H1 (cell line): ENCODE results near the gene GPX5. TPM values are rescaled to one million over a fixed set of nuclear protein-coding genes. Genes with fewer than 3 reads are reported as not detected.
A peak's percentile ranks its signal among the peaks of the same experiment; 100 is the strongest.

Experiments
- CTCF ChIA-PET: fragments of 300-600 bp; sonication (Branson Sonifier 250); formaldehyde crosslinking; loops from one replicate; lab custom pipeline; 2021; ENCODE audit not compliant: partially characterized antibody; lab: Charles Lee
- POLR2A ChIA-PET: fragments of 300-600 bp; sonication (Branson Sonifier 250); formaldehyde crosslinking; loops from one replicate; lab custom pipeline; 2021; ENCODE audit warnings: inconsistent platforms; ENCODE audit not compliant: partially characterized antibody; lab: Charles Lee
- DNase-seq, 2 experiments: peaks; one replicate each; pipeline versions ENCODE4 v3.0.0 to v3.0.0-alpha.2; 2010 to 2022; ENCODE audit warnings: low spot score in 2 of 2, low read depth in 1 of 2, mixed read lengths in 1 of 2
- FAIRE-seq: peaks from 2 replicates; lab custom pipeline; 2011; peaks lifted over from hg19 to GRCh38; lab: Jason Lieb, UNC
- H2AFZ ChIP-seq: 2 replicates; pipeline ENCODE4 v1.8.1; 2012; ENCODE audit warnings: low read length, inconsistent platforms
- H2AK5ac ChIP-seq: 2 replicates; pipeline ENCODE4 v1.6.1; 2013; ENCODE audit warnings: low read depth, low read length
- H2BK120ac ChIP-seq: replicated peaks from 2 replicates; pipeline ENCODE3; 2013; ENCODE audit warnings: low read depth, low read length, inconsistent platforms
- H2BK12ac ChIP-seq: 2 replicates; pipeline ENCODE4 v1.6.1; 2013; ENCODE audit warnings: low read depth, low read length
- H2BK15ac ChIP-seq: 2 replicates; pipeline ENCODE4 v1.6.1; 2013; ENCODE audit warnings: low read length
- H2BK20ac ChIP-seq: 2 replicates; pipeline ENCODE4 v1.6.1; 2013; ENCODE audit warnings: low read length
- H2BK5ac ChIP-seq: 2 replicates; pipeline ENCODE4 v1.6.1; 2013; ENCODE audit warnings: low read depth, low read length
- H3K14ac ChIP-seq: 2 replicates; pipeline ENCODE4 v1.6.1; 2013; ENCODE audit warnings: inconsistent platforms; ENCODE audit not compliant: insufficient read length
- H3K18ac ChIP-seq: 2 replicates; pipeline ENCODE4 v1.6.1; 2013; ENCODE audit warnings: low read length; ENCODE audit errors: extremely low read depth
- H3K23ac ChIP-seq: 2 replicates; pipeline ENCODE4 v1.6.1; 2013; ENCODE audit warnings: inconsistent platforms; ENCODE audit not compliant: insufficient read length
- H3K23me2 ChIP-seq: 2 replicates; pipeline ENCODE4 v1.6.1; 2013; ENCODE audit warnings: low read depth, low read length
- H3K27ac ChIP-seq: 2 replicates; pipeline ENCODE4 v1.6.1; 2011; ENCODE audit warnings: low read depth, low read length, inconsistent platforms
- H3K27me3 ChIP-seq, 4 experiments: replicated peaks in 1 of 4; 1 replicate in 1 of 4; 2 replicates in 3 of 4; pipeline versions ENCODE4 v1.6.1 to v1.8.1; 2011 to 2013; ENCODE audit warnings: low read length in 3 of 4, mild to moderate bottlenecking in 3 of 4, inconsistent platforms in 2 of 4, mixed read lengths in 2 of 4, moderate library complexity in 1 of 4; ENCODE audit not compliant: control insufficient read depth in 3 of 4, insufficient read depth in 3 of 4; ENCODE audit errors: extremely low read depth in 1 of 4
- H3K36me3 ChIP-seq, 4 experiments: 2 replicates each; pipeline versions ENCODE4 v1.6.1 to v1.8.1; 2011 to 2013; ENCODE audit warnings: mild to moderate bottlenecking in 4 of 4, low read length in 3 of 4, moderate library complexity in 2 of 4, control low read depth in 1 of 4, inconsistent platforms in 1 of 4; ENCODE audit not compliant: insufficient read depth in 4 of 4, control insufficient read depth in 2 of 4
- H3K4ac ChIP-seq: replicated peaks from 2 replicates; pipeline ENCODE3; 2013; ENCODE audit warnings: low read length, low read depth, mixed read lengths, inconsistent platforms; ENCODE audit not compliant: insufficient read length
- H3K4me1 ChIP-seq, 4 experiments: replicated peaks in 1 of 4; 1 replicate in 1 of 4; 2 replicates in 3 of 4; pipeline versions ENCODE4 v1.6.1 to v1.8.1; 2011 to 2013; ENCODE audit warnings: low read length in 3 of 4, inconsistent platforms in 2 of 4, mixed read lengths in 1 of 4; ENCODE audit not compliant: insufficient read depth in 4 of 4, control insufficient read depth in 3 of 4
- H3K4me2 ChIP-seq, 2 experiments: 2 replicates each; pipeline versions ENCODE4 v1.6.1 to v1.8.1; 2011 to 2013; ENCODE audit warnings: low read depth in 2 of 2, low read length in 2 of 2, control low read depth in 1 of 2, inconsistent platforms in 1 of 2, mild to moderate bottlenecking in 1 of 2; ENCODE audit not compliant: insufficient read depth in 1 of 2
- H3K4me3 ChIP-seq, 4 experiments: fragments of 200-600, 300-600 bp in 1 of 4; sonication (generic), shearing (Covaris generic), sonication (Bioruptor Twin) in 1 of 4; 2 replicates each; pipeline versions ENCODE4 v1.5.1 to v1.8.1; 2011 to 2016; ENCODE audit warnings: low read length in 4 of 4, low read depth in 3 of 4, control low read depth in 2 of 4, inconsistent platforms in 2 of 4, mild to moderate bottlenecking in 2 of 4, mixed read lengths in 1 of 4, moderate library complexity in 1 of 4; ENCODE audit not compliant: insufficient read depth in 2 of 4; ENCODE audit errors: extremely low read depth in 1 of 4
- H3K56ac ChIP-seq: replicated peaks from 2 replicates; pipeline ENCODE3; 2013; ENCODE audit warnings: low read depth, mild to moderate bottlenecking, mixed read lengths, low read length, inconsistent platforms; ENCODE audit not compliant: insufficient read length
- H3K79me1 ChIP-seq: 2 replicates; pipeline ENCODE4 v1.6.1; 2013; ENCODE audit warnings: low read depth, low read length, control low read depth
- H3K79me2 ChIP-seq, 2 experiments: 2 replicates each; pipeline versions ENCODE4 v1.6.1 to v1.8.1; 2012 to 2013; ENCODE audit warnings: low read length in 2 of 2, mild to moderate bottlenecking in 2 of 2, inconsistent platforms in 1 of 2; ENCODE audit not compliant: insufficient read depth in 2 of 2, control insufficient read depth in 1 of 2
- H3K9ac ChIP-seq, 4 experiments: replicated peaks in 1 of 4; 1 replicate in 1 of 4; 2 replicates in 3 of 4; pipeline versions ENCODE4 v1.6.1 to v1.8.1; 2011 to 2013; ENCODE audit warnings: low read depth in 3 of 4, low read length in 3 of 4, control low read depth in 2 of 4, mild to moderate bottlenecking in 2 of 4, moderate library complexity in 2 of 4, inconsistent platforms in 1 of 4; ENCODE audit errors: extremely low read depth in 1 of 4
- H3K9me3 ChIP-seq, 2 experiments: 2 replicates each; pipeline versions ENCODE4 v1.6.1 to v1.8.1; 2012 to 2013; ENCODE audit warnings: mild to moderate bottlenecking in 2 of 2, moderate library complexity in 2 of 2, control low read depth in 1 of 2, inconsistent platforms in 1 of 2, low read depth in 1 of 2, low read length in 1 of 2, mixed read lengths in 1 of 2; ENCODE audit not compliant: insufficient read depth in 2 of 2
- H4K20me1 ChIP-seq, 2 experiments: replicated peaks in 1 of 2; 2 replicates each; pipeline versions ENCODE3 to v1.8.1; 2011 to 2013; ENCODE audit warnings: inconsistent platforms in 2 of 2, low read length in 2 of 2, mild to moderate bottlenecking in 1 of 2; ENCODE audit not compliant: insufficient read depth in 2 of 2, control insufficient read depth in 1 of 2
- H4K5ac ChIP-seq: 2 replicates; pipeline ENCODE4 v1.6.1; 2013; ENCODE audit warnings: low read length, low read depth, mixed read lengths, inconsistent platforms; ENCODE audit not compliant: insufficient read length
- H4K8ac ChIP-seq: 2 replicates; pipeline ENCODE4 v1.8.0; 2013; ENCODE audit warnings: mild to moderate bottlenecking, moderate library complexity, low read length, inconsistent platforms; ENCODE audit not compliant: insufficient read depth; ENCODE audit errors: extremely low read depth
- H4K91ac ChIP-seq: replicated peaks from 2 replicates; pipeline ENCODE3; 2013; ENCODE audit warnings: low read length, mixed read lengths, inconsistent platforms; ENCODE audit not compliant: insufficient read length
- ATF3 ChIP-seq: IDR thresholded peaks from 2 replicates; pipeline ENCODE4 v1.6.1; 2011; ENCODE audit warnings: low read depth, mild to moderate bottlenecking, low read length; ENCODE audit not compliant: insufficient read depth
- CHD2 ChIP-seq: IDR thresholded peaks from 2 replicates; pipeline ENCODE4 v1.6.1; 2012; ENCODE audit warnings: low read length, improper control_type of control experiment
- HDAC2 ChIP-seq, 2 experiments: fragments of 300-600 bp in 1 of 2; sonication (generic) in 1 of 2; IDR thresholded peaks; 2 replicates each; pipeline ENCODE4 v1.6.1; 2011 to 2012; ENCODE audit warnings: low read depth in 2 of 2, low read length in 2 of 2, mild to moderate bottlenecking in 2 of 2, moderate library complexity in 2 of 2, borderline replicate concordance in 1 of 2, inconsistent platforms in 1 of 2
- HDAC6 ChIP-seq: IDR thresholded peaks from one replicate; pipeline ENCODE4 v1.7.1; 2012; ENCODE audit warnings: low read depth, mild to moderate bottlenecking, inconsistent platforms, low read length, moderate library complexity
- JUN ChIP-seq: IDR thresholded peaks from 2 replicates; pipeline ENCODE4 v1.6.1; 2011; ENCODE audit warnings: low read depth, mild to moderate bottlenecking, improper control_type of control experiment, low read length
- KDM1A ChIP-seq: fragments of 200-600, 300-600 bp; sonication (generic); IDR thresholded peaks from 2 replicates; pipeline ENCODE4 v1.7.1; 2016; ENCODE audit warnings: mild to moderate bottlenecking, low read length, borderline replicate concordance
- MAFK ChIP-seq: IDR thresholded peaks from 2 replicates; pipeline ENCODE4 v1.6.1; 2012; ENCODE audit warnings: low read depth, mild to moderate bottlenecking, improper control_type of control experiment, low read length
- RAD21 ChIP-seq, 2 experiments: IDR thresholded peaks in 1 of 2; conservative IDR thresholded peaks in 1 of 2; 2 replicates each; pipeline ENCODE4 v1.6.1; 2011; ENCODE audit warnings: low read depth in 2 of 2, low read length in 2 of 2, improper control_type of control experiment in 1 of 2, inconsistent platforms in 1 of 2, mild to moderate bottlenecking in 1 of 2, moderate library complexity in 1 of 2
- SIN3A ChIP-seq, 2 experiments: IDR thresholded peaks in 1 of 2; conservative IDR thresholded peaks in 1 of 2; 2 replicates each; pipeline ENCODE4 v1.6.1; 2011 to 2012; ENCODE audit warnings: low read length in 2 of 2, improper control_type of control experiment in 1 of 2, low read depth in 1 of 2, mild to moderate bottlenecking in 1 of 2
- SIX5 ChIP-seq: IDR thresholded peaks from 2 replicates; pipeline ENCODE4 v1.6.1; 2011; ENCODE audit warnings: mild to moderate bottlenecking, low read depth, low read length
- YY1 ChIP-seq: IDR thresholded peaks from 2 replicates; pipeline ENCODE4 v1.6.1; 2011; ENCODE audit warnings: low read depth, mild to moderate bottlenecking, low read length
- WGBS, 2 experiments: shearing (Covaris generic) in 1 of 2; methylation state at CpG; one replicate each; pipeline versions ENCODE4 v1.1.6 to v1.1.7; 2013 to 2015; ENCODE audit warnings: low lambda C conversion rate in 2 of 2, mixed read lengths in 2 of 2, inconsistent platforms in 1 of 2, low coverage in 1 of 2, missing lambda C conversion rate in 1 of 2; ENCODE audit not compliant: insufficient replicate concordance in 2 of 2, insufficient coverage in 1 of 2, insufficient read length in 1 of 2; ENCODE audit errors: extremely low coverage in 1 of 2, missing lambda C conversion rate in 1 of 2; 5-methylcytosine and 5-hydroxymethylcytosine counted together
- polyA plus RNA-seq, 7 experiments: library from polyadenylated mRNA; depleted of rRNA in 3 of 7; stranded (reverse) in 5 of 7; unstranded in 2 of 7; fragments of >200 nt in 5 of 7; fragments of 200-250 nt in 2 of 7; gene quantifications; 1 replicate in 5 of 7; 2 replicates in 1 of 7; 4 replicates in 1 of 7; pipeline versions ENCODE4 v1.2.1 to v1.2.3, GENCODE V29; 2011 to 2013; ENCODE audit warnings: missing spikeins in 2 of 7, mixed read lengths in 2 of 7
- total RNA-seq: library from RNA; stranded (reverse); fragmentation: NEBNext Ultra II Directional; extraction: Animal tissue kit (Norgen Biotek cat#: 25700); gene quantifications from 2 replicates; pipeline ENCODE4 v1.2.1, GENCODE V29; 2021

Gene GPX5
- total and polyA plus RNA-seq, 2 of the 8 experiments (the other 6 are each of a cell fraction or from before 2014, with no cell fraction given), result 0.08 TPM; not detected in 1

DNA sequence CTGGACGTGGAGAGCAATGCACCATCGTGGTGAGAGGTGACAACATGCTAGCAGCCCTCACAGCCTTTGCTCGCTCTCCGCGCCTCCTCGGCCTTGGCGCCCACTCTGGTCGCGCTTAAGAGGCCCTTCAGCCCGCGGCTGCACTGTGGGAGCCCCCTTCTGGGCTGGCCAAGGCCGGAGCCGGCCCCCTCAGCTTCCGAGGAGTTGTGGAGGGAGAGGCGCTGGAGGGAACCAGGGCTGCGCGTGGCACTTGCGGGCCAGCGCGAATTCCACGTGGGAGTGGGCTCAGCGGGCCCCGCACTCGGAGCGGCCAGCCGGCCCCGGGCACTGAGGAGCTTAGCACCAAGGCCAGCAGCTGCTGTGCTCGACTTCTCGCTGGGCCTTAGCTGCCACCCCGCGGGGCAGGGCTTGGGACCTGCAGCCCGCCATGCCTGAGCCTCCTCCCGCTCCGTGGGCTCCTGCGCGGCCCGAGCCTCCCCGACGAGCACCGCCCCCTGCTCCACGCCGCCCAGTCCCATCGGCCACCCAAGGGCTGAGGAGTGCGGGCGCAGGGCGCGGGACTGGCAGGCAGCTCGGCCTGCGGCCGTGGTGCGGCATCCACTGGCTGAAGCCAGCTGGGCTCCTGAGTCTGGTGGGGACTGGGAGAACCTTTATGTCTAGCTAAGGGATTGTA is 13.9 kb upstream of the GPX5 start:
- Histone ChIP-seq H3K23ac (no peak overlapping the region), H3K4me2 (no peak overlapping the region), H3K27me3 (no peaks in the 10 kb centered on the region; a peak in 2 of 7 replicates), H4K20me1 (no peaks in the 10 kb centered on the region), H3K4ac (no peak overlapping the region), H2BK20ac (no peak overlapping the region), H3K36me3 (no peaks in the 10 kb centered on the region), H2AK5ac (no peak overlapping the region), H3K23me2 (no peaks in the 10 kb centered on the region; the same call in 1 of the 2 replicates), H2BK5ac (no peak overlapping the region), H4K91ac (no peak overlapping the region), H3K56ac (no peak overlapping the region), H3K79me1 (no peaks in the 10 kb centered on the region), H3K4me1 (peaks cover 0 to 6% (median 2%) of the 10 kb centered on the region in 4 experiments; a peak in 4 of 7 replicates), H3K4me3 (no peak overlapping the region), H3K14ac (no peak overlapping the region), H4K8ac (peak overlapping the region; percentile 4; the same call in 1 of the 2 replicates), H3K9me3 (no peaks in the 10 kb centered on the region; a peak in 1 of 4 replicates), H3K18ac (peak overlapping the region; percentile 48; the same call in 1 of the 2 replicates), H2BK120ac (no peak overlapping the region), H4K5ac (no peak overlapping the region), H3K9ac (no peak overlapping the region), H3K79me2 (no peaks in the 10 kb centered on the region), H2BK15ac (no peak overlapping the region), H3K27ac (no peak overlapping the region), H2BK12ac (peak overlapping the region; percentile 73; the same call in 1 of the 2 replicates), H2AFZ (no peak overlapping the region)
- 95% methylated on average over 39 of the region's 51 CpGs; no CpG with 5 or more reads in 1 of the 2 experiments for WGBS, 2 experiments
- DNase-seq (no peak), FAIRE-seq (no peak)
- CTCF ChIA-PET, result interaction anchor here (1.2 to 5.1 kb wide), 2 partner anchors 17 to 18 kb away, joined by 4 to 33 read pairs; no protein-coding TSS in a partner anchor
- POLR2A ChIA-PET, result interaction anchor here (1.1 kb wide), 1 partner anchor 23 kb away, joined by 5 read pairs; no protein-coding TSS in a partner anchor
- TF ChIP-seq SIX5, result no peak
- TF ChIP-seq HDAC2 (IDR thresholded peaks at IDR 0.05; ENCODE audit: borderline replicate concordance in 1 of 2, low read depth in 2 of 2, low read length in 2 of 2), result no peak
- TF ChIP-seq JUN, result no peak
- no peak for TF ChIP-seq SIN3A (conservative IDR thresholded peaks at IDR 0.05 in 1 of 2, IDR thresholded peaks at IDR 0.05 in 1 of 2; ENCODE audit: low read depth in 1 of 2, low read length in 2 of 2)
- TF ChIP-seq CHD2, result no peak
- TF ChIP-seq RAD21 (IDR thresholded peaks at IDR 0.05 in 1 of 2, conservative IDR thresholded peaks at IDR 0.05 in 1 of 2; ENCODE audit: low read depth in 2 of 2, low read length in 2 of 2), result no peak
- no peak for TF ChIP-seq ATF3
- no peak for TF ChIP-seq KDM1A
- no peak for TF ChIP-seq HDAC6
- no peak for TF ChIP-seq MAFK
- TF ChIP-seq YY1, result no peak
